ENCODE measurements around the gene COL23A1. TPM values are rescaled to one million over a fixed set of nuclear protein-coding genes. Genes with fewer than 3 reads are reported as not detected.
A peak's percentile ranks its signal among the peaks of the same experiment; 100 is the strongest.

The COL23A1 gene
- total and polyA plus RNA-seq, 4 donors = 0.36 to 1.5 (median 1.1) TPM; not detected in 1

DNA sequence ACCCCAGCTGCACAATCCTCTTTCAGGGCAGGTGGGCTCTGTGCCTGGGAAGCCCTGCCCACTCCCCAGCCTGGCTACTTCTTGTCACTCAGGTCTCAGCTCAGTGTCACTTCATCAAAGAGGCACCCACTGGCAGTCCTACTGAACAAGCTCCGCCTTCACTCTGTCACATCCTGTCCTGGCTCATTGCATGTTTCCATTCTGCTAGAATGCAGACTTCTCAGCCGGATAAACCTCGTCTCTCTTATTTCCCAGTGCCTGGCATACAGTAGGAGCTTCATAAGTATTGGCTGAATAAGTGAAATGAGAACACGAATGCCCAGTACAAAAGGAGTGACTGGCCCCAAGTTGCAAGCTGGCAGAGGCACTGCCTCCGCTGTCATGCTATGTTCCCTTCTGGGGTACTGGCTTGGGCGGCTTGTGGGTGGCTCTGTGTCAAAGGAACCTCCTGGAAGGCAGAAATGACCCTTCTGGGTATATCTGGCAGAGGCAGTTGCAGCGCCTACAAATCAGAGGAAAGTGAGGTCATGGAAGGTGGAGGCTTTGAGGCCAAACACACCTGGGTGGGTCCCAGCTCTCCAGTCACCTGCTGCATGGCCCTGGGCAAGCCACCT, 259.3 kb downstream of the COL23A1 start:
- no peaks in the 10 kb centered on the region for H3K4me1 ChIP-seq (ENCODE audit: control insufficient read depth in 1 of 2, insufficient read depth in 2 of 2, low read length in 2 of 2)
- DNase-seq (peak; percentile 49 to 55), ATAC-seq (ENCODE audit: low FRiP score) (peak; percentile 12)
- no peaks in the 10 kb centered on the region for H3K36me3 ChIP-seq (ENCODE audit: control insufficient read depth in 1 of 2, insufficient read depth in 2 of 2, low read length in 1 of 2)
- no peaks in the 10 kb centered on the region for H3K27me3 ChIP-seq (ENCODE audit: control insufficient read depth in 1 of 2, insufficient read depth in 2 of 2, low read length in 1 of 2)
- no peak overlapping the region for H3K27ac ChIP-seq (ENCODE audit: low read depth in 1 of 2, low read length in 2 of 2)
- H3K4me3 ChIP-seq (ENCODE audit: low read length in 2 of 2) = no peak overlapping the region
- intact Hi-C loops (cut with DNase I) = no loop called here
- WGBS, 2 donors = 27 to 28% methylated on average over 7 of the region's 7 CpGs
- no peaks in the 10 kb centered on the region for H3K9me3 ChIP-seq (ENCODE audit: control insufficient read depth, low read length)

DNA sequence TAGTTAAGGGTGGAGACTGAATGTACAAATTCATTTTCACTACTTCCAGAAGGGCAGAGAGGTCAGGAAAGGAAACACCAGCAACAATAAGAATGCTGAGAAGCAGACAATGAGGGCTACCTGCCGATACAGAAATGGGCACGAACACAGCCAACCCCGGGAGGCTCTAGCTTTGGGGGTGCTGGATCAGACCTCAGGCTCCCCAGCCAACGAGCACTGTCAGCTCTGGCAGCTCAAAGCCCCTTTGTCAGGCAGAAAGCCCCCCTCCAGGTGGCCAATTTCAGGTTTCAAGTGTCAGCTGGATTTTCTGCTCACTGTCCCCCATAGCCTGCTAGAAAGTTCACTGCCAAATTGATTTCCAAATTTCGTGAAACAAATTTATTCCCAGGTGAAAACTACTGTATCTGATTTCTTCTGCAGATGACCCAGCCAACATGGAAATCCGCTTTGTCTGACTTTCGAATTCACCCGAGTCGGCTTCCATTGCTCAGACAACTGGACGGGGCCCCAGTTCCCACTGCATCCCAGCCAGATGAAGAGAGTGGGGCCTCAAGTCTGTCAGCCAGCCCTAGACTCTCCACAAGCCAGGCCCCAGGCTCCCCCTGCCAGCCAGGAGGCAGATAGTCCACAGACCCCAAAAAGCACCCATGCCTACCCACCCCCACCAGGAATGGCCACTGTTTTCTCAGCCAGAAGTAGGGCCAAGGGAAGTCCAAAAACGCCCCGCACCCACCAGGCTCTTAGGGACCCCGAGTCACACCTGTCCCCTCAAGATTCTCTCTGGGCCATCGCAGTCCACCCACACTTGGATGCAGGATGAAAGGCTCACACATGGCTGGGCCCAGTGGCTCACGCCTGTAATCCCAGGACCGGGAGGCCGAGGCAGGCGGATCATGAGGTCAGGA, 261.1 kb downstream of the COL23A1 start:
- no peaks in the 10 kb centered on the region for H3K27me3 ChIP-seq (ENCODE audit: control insufficient read depth in 1 of 2, insufficient read depth in 2 of 2, low read length in 1 of 2)
- 94 to 96% methylated on average over 18 of the region's 18 CpGs for WGBS, 2 donors
- H3K4me3 ChIP-seq (ENCODE audit: low read length in 2 of 2) = no peak overlapping the region
- no peaks in the 10 kb centered on the region for H3K9me3 ChIP-seq (ENCODE audit: control insufficient read depth, low read length)
- ATAC-seq (ENCODE audit: low FRiP score) (no peak), DNase-seq (peak; percentile 32 to 62)
- no peak overlapping the region for H3K27ac ChIP-seq (ENCODE audit: low read depth in 1 of 2, low read length in 2 of 2)
- intact Hi-C loops (cut with DNase I) = no loop called here
- no peaks in the 10 kb centered on the region for H3K36me3 ChIP-seq (ENCODE audit: control insufficient read depth in 1 of 2, insufficient read depth in 2 of 2, low read length in 1 of 2)
- H3K4me1 ChIP-seq (ENCODE audit: control insufficient read depth in 1 of 2, insufficient read depth in 2 of 2, low read length in 2 of 2) = no peaks in the 10 kb centered on the region

GRCh38 chr5:178327931-178328711, 262.1 kb downstream of the COL23A1 start:
- no peaks in the 10 kb centered on the region for H3K4me1 ChIP-seq (ENCODE audit: control insufficient read depth in 1 of 2, insufficient read depth in 2 of 2, low read length in 2 of 2)
- peak; percentile 38 to 47 for DNase-seq
- ATAC-seq (ENCODE audit: low FRiP score) = no peak
- no peak overlapping the region for H3K4me3 ChIP-seq (ENCODE audit: low read length in 2 of 2)
- 91 to 94% methylated on average over 18 of the region's 18 CpGs for WGBS, 2 donors
- intact Hi-C loops (cut with DNase I) = no loop called here
- no peaks in the 10 kb centered on the region for H3K36me3 ChIP-seq (ENCODE audit: control insufficient read depth in 1 of 2, insufficient read depth in 2 of 2, low read length in 1 of 2)
- H3K27me3 ChIP-seq (ENCODE audit: control insufficient read depth in 1 of 2, insufficient read depth in 2 of 2, low read length in 1 of 2) = no peaks in the 10 kb centered on the region
- no peaks in the 10 kb centered on the region for H3K9me3 ChIP-seq (ENCODE audit: control insufficient read depth, low read length)
- no peak overlapping the region for H3K27ac ChIP-seq (ENCODE audit: low read depth in 1 of 2, low read length in 2 of 2)

DNA sequence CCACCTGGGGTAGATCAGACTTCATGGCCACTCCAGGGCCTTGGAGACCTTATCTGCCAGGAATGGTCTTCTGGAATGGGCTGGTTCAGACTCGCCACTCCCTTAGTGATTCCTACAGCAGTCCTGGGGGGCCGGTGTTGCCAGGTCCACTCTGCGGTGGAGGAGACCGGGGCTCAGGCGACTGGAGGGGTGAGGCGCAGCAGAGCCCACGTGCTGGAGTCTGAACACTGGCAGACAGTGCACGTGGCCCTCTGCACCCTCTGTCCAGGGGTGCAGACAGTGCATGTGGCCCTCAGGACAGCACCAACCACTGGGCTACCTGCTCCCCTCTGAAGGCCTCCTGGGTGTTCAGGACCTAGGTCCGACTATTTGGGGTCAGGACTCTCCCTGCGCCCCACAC, 262.7 kb downstream of the COL23A1 start:
- Histone ChIP-seq H3K4me1 (ENCODE audit: control insufficient read depth in 1 of 2, insufficient read depth in 2 of 2, low read length in 2 of 2) (no peaks in the 10 kb centered on the region), H3K27ac (ENCODE audit: low read depth in 1 of 2, low read length in 2 of 2) (no peak overlapping the region), H3K4me3 (ENCODE audit: low read length in 2 of 2) (no peak overlapping the region), H3K36me3 (ENCODE audit: control insufficient read depth in 1 of 2, insufficient read depth in 2 of 2, low read length in 1 of 2) (no peaks in the 10 kb centered on the region), H3K9me3 (ENCODE audit: control insufficient read depth, low read length) (no peaks in the 10 kb centered on the region), H3K27me3 (ENCODE audit: control insufficient read depth in 1 of 2, insufficient read depth in 2 of 2, low read length in 1 of 2) (no peaks in the 10 kb centered on the region)
- ATAC-seq (ENCODE audit: low FRiP score) (no peak), DNase-seq (peak in 1 of 2 donors; percentile 23)
- intact Hi-C loops (cut with DNase I) = no loop called here
- WGBS, 2 donors = 86 to 88% methylated on average over 10 of the region's 10 CpGs

GRCh38 chr5:178326374-178326715, 263.8 kb downstream of the COL23A1 start:
- Histone ChIP-seq H3K4me3 (ENCODE audit: low read length in 2 of 2) (no peak overlapping the region), H3K36me3 (ENCODE audit: control insufficient read depth in 1 of 2, insufficient read depth in 2 of 2, low read length in 1 of 2) (no peaks in the 10 kb centered on the region), H3K27ac (ENCODE audit: low read depth in 1 of 2, low read length in 2 of 2) (no peak overlapping the region), H3K4me1 (ENCODE audit: control insufficient read depth in 1 of 2, insufficient read depth in 2 of 2, low read length in 2 of 2) (no peaks in the 10 kb centered on the region), H3K9me3 (ENCODE audit: control insufficient read depth, low read length) (no peaks in the 10 kb centered on the region), H3K27me3 (ENCODE audit: control insufficient read depth in 1 of 2, insufficient read depth in 2 of 2, low read length in 1 of 2) (no peaks in the 10 kb centered on the region)
- DNase-seq (no peak), ATAC-seq (ENCODE audit: low FRiP score) (no peak)
- intact Hi-C loops (cut with DNase I) = no loop called here
- 12 to 16% methylated on average over 7 of the region's 7 CpGs for WGBS, 2 donors

DNA sequence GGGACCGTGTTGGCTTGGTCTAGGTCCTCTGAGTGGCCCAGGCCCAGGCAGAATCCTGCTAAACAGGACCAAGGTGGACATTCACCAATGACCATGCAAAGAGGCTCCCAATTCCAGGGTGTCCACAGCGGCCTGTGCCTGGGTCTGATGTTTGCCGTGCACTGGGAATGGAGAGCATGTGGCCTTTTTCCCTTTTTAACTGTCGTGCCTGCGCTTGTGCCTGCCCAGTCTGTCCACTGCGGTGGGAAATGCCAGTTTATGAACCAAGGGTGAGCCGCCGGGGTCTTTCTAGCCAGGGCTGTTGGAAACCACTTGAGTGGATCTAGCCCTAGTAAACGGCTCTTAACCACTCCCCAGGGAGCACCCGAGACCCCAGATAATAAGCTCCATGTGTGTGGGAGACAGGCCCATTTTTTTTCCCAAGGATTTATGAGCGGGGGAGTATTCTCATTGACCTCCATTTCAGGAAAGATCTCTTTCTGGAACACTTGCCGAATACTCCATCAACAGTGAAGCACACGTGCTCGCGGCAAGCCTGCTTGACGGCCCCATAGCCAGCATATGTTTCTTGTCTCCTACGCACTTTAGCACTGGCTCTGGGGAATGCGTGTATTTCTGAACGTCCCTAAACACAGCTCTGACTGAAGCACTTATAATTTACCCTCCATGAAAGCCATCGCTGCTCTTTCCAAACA, 264.4 kb downstream of the COL23A1 start:
- peak; percentile 15 to 24 for DNase-seq
- Histone ChIP-seq H3K36me3 (ENCODE audit: control insufficient read depth in 1 of 2, insufficient read depth in 2 of 2, low read length in 1 of 2) (no peaks in the 10 kb centered on the region), H3K9me3 (ENCODE audit: control insufficient read depth, low read length) (no peaks in the 10 kb centered on the region), H3K27me3 (ENCODE audit: control insufficient read depth in 1 of 2, insufficient read depth in 2 of 2, low read length in 1 of 2) (no peaks in the 10 kb centered on the region), H3K4me3 (ENCODE audit: low read length in 2 of 2) (no peak overlapping the region), H3K4me1 (ENCODE audit: control insufficient read depth in 1 of 2, insufficient read depth in 2 of 2, low read length in 2 of 2) (no peaks in the 10 kb centered on the region), H3K27ac (ENCODE audit: low read depth in 1 of 2, low read length in 2 of 2) (no peak overlapping the region)
- no peak for ATAC-seq (ENCODE audit: low FRiP score)
- 29 to 41% methylated on average over 20 of the region's 20 CpGs for WGBS, 2 donors
- intact Hi-C loops (cut with DNase I) = no loop called here

- H3K4me3 ChIP-seq (ENCODE audit: low read length in 2 of 2) = no peak overlapping the region
- H3K9me3 ChIP-seq (ENCODE audit: control insufficient read depth, low read length) = no peaks in the 10 kb centered on the region
- intact Hi-C loops (cut with DNase I) = no loop called here
- WGBS, 2 donors = 95 to 98% methylated on average over 6 of the region's 6 CpGs
- no peaks in the 10 kb centered on the region for H3K27me3 ChIP-seq (ENCODE audit: control insufficient read depth in 1 of 2, insufficient read depth in 2 of 2, low read length in 1 of 2)
- no peak overlapping the region for H3K27ac ChIP-seq (ENCODE audit: low read depth in 1 of 2, low read length in 2 of 2)
- ATAC-seq (ENCODE audit: low FRiP score) (no peak), DNase-seq (no peak)
- no peaks in the 10 kb centered on the region for H3K4me1 ChIP-seq (ENCODE audit: control insufficient read depth in 1 of 2, insufficient read depth in 2 of 2, low read length in 2 of 2)
- no peaks in the 10 kb centered on the region for H3K36me3 ChIP-seq (ENCODE audit: control insufficient read depth in 1 of 2, insufficient read depth in 2 of 2, low read length in 1 of 2)
These were observed 264.9 kb downstream of the COL23A1 start for GRCh38 chr5:178325311-178325678.

DNA sequence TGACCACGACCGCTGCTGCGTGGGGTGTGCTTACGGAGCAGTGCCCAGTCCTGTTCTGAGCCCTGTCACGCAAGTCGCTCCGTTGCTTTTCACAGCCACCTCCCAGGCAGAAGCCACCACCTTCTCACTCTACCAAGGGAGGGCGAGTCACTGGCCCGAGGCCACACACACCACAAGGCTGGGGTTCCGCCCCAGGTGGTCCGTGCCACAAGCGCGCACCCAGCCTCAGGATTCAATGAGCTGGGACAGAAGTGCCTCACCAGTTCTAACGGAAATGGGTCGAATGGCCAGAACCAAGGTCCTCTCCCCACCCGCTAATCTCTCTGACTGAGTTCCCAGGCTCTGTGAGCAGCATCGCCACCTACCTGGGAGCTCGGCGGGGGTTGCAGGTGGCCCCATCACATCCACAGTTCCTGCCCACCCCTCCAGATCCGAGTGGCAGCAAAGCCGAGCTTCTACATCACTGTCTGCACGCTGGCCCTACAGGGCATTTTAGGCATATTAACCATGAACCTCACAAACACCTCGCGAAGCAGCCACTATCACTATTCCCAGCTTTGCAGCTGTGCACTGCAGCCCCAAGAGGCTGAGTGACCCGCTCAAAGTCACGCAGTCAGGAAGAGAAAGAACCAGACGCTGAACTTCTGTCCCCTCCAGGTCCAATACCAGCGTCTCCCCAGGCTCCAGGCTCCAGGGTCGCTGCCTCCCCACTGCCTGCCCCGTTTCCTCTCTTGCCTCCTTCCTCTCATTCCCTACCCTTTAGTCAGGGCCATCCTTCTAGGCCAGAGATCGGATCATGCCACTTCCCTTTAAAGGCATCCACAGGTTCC, 265.5 kb downstream of the COL23A1 start:
- H3K9me3 ChIP-seq (ENCODE audit: control insufficient read depth, low read length) = no peaks in the 10 kb centered on the region
- ATAC-seq (ENCODE audit: low FRiP score) = no peak
- H3K36me3 ChIP-seq (ENCODE audit: control insufficient read depth in 1 of 2, insufficient read depth in 2 of 2, low read length in 1 of 2) = no peaks in the 10 kb centered on the region
- no peak overlapping the region for H3K27ac ChIP-seq (ENCODE audit: low read depth in 1 of 2, low read length in 2 of 2)
- 84 to 85% methylated on average over 31 of the region's 31 CpGs for WGBS, 2 donors
- DNase-seq = peak; percentile 20 to 61
- H3K27me3 ChIP-seq (ENCODE audit: control insufficient read depth in 1 of 2, insufficient read depth in 2 of 2, low read length in 1 of 2) = no peaks in the 10 kb centered on the region
- H3K4me3 ChIP-seq (ENCODE audit: low read length in 2 of 2) = no peak overlapping the region
- intact Hi-C loops (cut with DNase I) = no loop called here
- H3K4me1 ChIP-seq (ENCODE audit: control insufficient read depth in 1 of 2, insufficient read depth in 2 of 2, low read length in 2 of 2) = no peaks in the 10 kb centered on the region
